GM19023 (cell line): ENCODE results near the gene COLQ.
"Not testable (repeated sequence)": the region's sequence is repeated elsewhere in the genome, so short reads cannot be mapped to it uniquely, and the experiment has no call there.

Experiments used
- ATAC-seq: cut with Tn5 transposase; IDR thresholded peaks from one replicate; pipeline ENCODE4 v1.9.1; 2021; ENCODE audit warnings: mild to moderate bottlenecking, moderate library complexity; ENCODE audit not compliant: unreplicated experiment

COLQ gene

DNA sequence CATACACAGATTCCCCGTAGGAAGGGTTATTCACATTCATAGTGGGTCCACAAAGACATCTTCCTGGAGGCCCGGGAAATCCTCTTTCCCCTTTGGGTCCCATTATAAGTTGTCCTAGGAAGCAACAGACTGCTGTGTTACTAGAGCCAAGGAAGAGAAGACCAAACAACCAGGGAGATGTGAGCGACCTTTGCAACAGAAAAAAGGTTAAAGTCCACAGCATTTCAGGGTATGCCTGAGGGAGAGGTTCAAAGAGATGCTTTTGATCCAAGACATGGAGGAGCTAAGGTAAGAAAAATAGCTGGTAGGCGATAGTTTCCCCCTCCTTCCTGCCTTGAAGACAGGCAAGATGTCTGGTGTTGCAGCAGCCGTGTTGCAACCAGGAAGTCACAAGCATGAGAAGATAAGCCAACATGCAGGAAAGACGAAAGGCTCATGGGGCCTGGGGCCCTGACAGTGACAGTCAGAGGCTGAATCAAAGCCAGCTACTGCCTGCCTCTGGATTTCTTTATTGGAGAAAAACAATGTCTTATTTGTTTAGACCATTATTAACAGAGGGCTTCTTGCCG, 63.2 kb downstream of the COLQ start:
- no peak for ATAC-seq

DNA sequence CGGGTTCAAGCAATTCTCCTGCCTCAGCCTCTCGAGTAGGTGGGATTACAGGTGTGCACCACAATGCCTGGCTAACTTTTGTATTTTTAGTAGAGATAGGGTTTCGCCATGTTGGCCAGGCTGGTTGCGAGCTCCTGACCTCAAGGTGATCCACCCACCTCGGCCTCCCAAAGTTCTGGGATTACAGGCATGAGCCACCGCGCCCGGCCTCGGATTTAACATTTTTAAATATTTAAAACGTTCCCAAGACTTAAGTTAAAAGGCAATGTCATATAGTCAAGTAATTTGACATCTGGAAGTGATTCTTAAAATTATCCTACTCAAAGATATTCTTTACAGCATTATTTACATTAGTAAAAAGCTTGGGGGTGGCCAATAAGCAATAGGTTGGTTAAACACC, 64.6 kb downstream of the COLQ start:
- not testable (repeated sequence) for ATAC-seq

GRCh38 chr3:15456321-15456720, 65.2 kb downstream of the COLQ start:
- ATAC-seq = no peak

- no peak for ATAC-seq
Observed at GRCh38 chr3:15455756-15456155, 65.8 kb downstream of the COLQ start.

- ATAC-seq = no peak
Observed at GRCh38 chr3:15454965-15455364, 66.5 kb downstream of the COLQ start.

DNA sequence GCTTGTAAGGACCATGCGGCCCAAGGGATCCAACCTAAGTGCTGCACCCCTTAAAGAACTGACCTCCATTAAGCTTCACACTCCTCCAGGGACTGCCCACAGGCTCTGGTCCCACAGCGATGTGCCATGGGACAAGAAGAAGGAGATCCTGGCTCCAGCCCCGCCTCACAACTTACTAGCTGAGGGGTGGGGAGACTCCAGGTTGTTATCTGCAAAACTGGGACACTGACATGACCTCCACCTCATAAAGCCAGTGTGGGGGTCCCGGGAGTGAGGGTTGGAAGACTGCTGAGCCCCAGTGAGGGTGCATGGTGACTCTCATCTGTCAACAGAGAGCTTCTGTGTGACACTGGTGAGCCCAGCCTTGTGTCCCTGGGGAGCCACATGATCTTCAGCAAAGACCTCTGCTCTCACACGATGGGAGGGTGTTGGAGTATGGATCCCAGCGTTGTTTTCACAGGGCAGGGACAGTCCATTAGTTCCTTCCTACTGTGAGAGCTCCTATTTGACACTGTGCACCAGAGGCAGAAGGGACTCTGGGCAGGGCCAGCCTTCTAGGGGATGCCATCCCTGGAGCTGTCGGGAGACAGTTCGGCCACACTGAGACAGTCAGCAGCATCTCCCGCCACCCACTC, 67.4 kb downstream of the COLQ start:
- ATAC-seq = no peak

DNA sequence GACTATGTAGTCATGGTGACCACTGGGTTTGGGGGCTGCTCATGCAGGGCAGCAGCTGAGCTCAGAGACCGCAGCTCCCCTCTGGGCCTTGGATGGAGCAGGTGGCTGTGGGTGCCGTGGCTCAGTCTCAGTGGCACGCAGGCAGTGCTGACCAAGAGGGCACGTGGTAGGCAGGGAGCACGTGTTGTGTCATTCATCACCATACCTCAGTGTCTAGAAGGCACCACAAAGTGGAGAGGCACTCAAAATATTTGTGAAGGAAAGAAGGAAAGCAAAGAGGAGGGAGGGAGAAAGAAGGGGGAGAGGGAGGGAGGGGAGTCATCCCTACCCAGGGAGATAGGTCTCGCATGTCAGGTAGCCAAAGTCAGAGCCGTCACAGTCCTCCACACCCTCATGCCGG, 68.0 kb downstream of the COLQ start:
- no peak for ATAC-seq

GRCh38 chr3:15452961-15453360, 68.5 kb downstream of the COLQ start:
- ATAC-seq = no peak

DNA sequence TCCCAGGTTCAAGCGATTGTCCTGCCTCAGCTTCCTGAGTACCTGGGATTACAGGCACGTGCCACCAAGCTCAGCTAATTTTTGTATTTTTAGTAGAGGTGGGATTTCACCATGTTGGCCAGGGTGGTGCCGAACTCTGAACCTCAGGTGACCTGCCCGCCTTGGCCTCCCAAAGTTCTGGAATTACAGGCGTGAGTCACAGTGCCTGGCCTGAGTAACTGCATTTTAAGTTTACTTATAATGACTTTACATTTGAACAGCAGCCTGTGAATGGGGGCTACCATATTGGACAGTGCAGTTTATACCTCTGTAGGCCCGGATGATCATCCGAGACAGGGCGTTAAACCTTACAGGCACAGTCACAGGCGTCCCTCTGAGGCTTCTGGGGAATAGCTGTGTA, 69.3 kb downstream of the COLQ start:
- ATAC-seq = no peak

DNA sequence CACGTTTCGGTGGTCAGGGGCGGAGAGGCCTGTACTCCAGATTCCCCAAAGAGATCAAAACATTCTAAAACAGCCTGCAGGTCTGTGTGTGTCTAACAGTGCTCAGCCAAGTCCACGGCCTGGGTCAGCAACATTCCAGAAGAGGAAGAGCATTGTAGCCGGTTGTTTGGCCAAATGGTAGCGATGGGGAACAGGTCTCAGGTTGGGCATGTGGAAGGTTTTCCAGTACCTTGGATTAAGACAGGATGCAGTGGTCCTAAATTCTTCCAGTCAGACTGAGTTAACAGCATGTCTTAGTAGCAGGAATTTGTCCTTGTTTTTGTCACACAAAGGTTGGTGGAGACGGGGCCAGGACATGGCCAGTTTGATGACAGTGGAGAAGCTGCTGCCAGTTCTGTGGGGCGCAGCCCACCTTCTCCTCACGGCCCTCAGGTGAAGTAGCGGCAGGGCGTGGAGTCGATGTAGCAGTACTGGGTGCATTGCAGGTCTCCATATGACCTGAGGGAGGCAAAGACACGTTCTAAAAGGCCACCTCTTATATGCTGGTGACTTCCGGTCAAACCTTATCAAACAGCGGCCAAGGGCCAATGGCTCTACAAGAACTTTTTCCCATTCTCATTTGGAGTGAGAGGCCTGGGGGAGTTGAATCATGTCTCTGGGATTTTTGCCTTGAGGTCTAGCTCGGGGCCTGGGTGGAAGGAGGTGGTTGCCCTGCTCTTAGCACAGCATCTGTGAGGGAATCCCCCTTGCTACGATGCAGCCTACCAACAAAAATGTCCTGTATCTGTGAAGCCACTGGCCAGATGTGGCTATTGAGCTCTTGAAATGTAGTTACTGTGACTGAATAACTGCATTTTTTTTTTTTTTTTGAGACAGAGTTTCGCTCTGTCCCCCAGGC, 70.0 kb downstream of the COLQ start:
- no peak for ATAC-seq

GRCh38 chr3:15450438-15451215, 70.9 kb downstream of the COLQ start:
- ATAC-seq = no peak

DNA sequence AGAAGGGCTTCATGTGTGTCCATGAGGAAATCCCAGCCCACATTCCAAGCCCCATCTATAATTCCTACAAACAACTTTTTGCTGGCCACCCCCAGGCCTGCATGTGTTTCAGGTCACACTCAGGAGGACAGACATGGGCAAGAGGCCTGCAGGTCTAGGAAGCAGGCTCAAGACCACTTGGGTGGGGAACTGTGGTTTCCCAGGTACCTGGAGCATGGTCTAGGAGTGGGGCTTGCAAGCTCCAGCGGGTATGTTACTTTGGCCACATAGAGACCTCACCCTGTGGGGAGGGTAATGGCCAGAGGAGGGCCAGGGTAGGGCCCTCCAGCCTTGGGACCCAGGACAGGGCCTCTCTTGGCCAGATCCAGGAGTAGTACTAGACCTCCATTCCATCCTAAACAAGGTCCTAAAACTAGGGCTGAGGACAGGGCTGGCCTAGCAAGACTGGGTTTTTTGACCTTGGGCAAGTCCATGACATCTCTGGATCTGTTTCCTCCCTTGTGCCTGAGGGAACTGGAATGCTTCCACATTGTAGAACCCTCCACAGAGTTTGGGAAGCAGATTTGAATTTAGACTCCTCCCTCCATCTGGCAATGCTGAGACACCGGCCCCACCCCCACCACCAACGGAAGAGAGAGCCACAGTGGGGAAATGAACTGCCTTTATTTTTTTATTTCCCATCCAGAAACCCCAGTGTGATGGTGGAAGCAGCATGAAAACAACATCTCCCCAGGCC, 71.8 kb downstream of the COLQ start:
- no peak for ATAC-seq

DNA sequence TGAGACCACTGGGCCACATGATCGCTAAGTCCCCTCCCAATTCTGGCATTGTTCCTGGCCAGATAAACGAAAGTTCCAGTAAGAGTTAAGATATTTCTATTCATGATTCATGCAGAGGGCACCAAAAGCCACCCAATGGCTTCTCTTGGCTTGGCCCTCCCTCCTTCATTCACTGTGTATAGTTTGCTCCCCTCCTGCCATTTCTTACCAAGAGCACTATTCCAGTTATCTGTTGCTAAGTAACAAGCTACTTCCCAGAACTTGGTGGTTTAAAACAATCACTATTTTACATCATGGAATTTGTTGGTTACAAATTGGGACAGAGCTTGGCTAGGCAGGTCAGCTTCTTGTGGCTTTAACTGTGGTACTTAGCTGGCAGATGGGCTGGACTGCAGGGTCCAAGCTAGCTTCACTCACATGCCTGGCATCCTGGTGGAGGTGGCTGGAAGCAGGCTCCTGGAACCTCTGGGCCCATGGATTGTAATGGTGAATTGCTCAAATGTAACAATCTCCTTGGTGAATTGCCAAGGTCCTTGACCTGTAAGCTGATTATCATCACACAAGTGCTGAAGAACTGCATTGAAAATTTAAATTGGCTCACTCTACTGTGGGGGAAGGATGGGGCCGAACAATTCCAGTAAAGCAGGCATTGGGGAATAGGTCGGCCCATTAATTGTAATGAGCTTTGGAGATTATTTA, 77.5 kb downstream of the COLQ start:
- no peak for ATAC-seq

DNA sequence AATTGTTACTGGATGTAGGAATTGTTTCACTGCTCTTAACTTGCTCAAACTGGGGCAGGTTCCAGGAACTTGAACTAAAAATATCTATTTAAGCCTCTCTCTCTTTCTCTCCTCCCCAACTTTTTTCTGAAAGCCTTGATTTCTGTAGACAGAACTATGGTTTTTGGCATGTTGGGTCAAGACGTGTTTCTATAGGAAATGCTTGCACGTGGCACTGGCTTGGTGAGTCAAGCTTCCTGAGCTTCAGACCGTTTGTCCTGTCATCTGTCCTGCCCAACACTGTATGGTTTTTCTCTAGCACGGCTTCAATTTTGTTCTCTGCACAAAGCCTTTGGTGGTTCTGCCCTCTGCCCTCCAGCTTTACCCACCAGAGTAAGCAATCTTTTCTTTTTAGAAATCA, 80.6 kb downstream of the COLQ start:
- ATAC-seq = no peak

GRCh38 chr3:15439476-15439875, 82.0 kb downstream of the COLQ start:
- ATAC-seq = no peak

DNA sequence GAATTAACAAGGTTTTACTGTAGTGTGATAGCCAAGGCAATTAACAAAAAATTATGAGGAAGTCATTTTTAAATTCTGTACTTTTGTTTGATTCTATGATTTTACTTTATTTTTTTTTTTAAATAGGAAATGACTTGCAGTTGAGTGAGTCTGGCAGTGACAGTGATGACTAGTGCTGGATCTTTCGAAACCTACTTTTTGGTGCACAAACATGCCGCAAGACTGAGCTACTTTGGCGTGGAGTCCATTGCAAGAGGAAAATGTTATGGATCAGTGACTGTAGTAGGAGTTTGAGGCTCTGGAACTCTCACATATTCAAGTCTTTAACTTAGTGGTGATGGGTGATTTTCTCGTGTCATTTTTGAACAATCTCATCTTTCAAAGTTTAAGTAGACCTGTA, 82.5 kb downstream of the COLQ start:
- no peak for ATAC-seq

DNA sequence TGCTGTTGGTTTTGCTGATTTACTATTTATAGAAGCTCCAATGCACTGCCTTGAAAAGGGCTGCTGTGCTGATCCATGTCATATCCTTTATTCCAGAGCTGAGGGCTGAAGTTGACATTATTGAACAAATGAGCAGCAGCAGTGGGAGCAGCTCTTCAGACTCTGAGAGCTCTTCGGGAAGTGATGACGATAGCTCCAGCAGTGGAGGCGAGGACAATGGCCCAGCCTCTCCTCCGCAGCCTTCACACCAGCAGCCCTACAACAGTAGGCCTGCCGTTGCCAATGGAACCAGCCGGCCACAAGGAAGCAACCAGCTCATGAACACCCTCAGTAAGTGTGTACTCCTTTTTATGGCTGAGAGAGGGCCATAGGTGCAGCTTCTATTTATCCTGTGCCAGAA, 85.3 kb downstream of the COLQ start:
- no peak for ATAC-seq

DNA sequence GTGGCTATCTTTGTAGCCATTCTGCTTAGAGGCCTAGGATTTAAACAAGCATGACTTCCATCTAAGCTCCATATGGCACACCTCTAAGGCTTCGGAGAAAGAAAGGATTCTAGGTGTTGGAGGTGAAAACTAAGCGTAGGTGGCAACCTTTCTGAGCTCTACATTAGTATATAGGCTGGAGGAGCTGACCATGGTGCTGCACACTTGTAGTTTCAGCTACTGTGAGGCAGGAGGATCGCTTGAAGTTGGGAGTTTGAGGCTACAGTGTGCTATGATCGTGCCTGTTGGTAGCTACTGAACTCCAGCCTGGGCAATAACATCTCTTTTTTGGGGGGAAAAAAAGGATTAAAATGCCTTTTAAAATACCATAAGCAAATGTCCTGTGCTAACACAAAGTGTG, 86.8 kb downstream of the COLQ start:
- ATAC-seq = no peak

DNA sequence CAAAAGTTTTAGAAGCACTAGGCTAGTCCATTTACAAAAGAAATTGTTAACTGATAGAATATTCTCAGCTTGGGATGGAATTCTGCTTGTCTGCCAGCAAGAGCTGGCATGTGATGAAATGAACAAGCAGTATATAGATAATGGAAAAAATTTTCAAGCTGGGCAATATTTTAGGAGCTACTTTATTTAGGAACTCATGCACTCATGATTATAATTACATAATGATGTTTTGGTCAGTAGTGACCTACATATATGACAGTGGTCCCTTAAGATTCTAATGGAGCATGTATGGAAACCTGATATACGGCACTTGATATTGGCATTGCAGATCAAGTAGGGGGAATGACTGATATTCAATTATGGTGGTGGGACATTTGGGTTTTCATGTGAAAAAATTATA, 88.0 kb downstream of the COLQ start:
- no peak for ATAC-seq

DNA sequence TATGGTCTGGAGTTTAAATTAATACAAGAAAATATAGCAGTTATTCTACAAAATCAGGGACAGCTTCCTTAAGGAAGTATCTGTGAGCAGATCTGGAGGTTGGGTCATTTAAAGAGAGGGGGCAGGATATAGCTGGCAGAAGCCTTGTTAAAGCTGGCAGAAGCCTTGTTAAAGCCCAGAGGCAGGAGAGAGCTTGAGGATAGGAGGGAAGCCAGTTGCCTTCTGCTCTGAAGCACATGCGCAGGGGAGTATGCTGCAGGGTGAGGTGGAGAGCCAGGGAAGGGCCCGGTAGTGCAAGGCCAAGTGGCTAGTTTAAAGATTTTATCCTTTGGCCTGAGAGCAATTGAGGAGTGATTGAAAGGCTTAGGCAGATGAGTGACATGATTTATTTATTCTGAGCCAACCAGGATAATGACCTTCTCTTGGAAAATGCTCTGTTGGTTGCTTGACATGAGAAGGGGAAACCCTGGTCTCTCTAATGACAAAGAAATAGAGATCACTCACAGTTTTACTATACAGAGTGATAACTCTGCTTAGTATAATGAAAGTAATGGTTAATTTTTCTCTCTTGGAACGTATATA, 90.2 kb downstream of the COLQ start:
- ATAC-seq = no peak
